Measurements from ENCODE around the gene PIGN.

Gene PIGN

DNA sequence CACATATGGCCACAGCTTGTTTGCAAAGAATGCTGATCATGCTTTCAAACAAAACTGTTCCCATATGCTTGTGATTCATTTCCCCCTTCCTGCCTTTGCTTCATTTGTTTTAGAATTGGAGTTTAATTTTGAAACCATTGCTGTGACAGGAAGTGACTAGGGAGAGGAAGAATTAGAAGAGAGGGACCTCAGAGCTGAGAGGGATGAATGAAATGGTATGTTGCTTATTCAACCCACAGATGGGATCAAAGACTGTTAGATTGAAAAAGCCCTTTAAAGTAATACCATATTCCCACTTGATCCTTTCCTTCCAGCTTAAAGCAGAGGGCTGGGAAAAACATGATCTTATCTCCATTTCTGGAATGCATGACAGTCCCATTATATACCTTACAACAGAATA is 187.9 kb downstream of the PIGN start:
- DNase-seq (ENCODE audit: low spot score) = peak; percentile 3

DNA sequence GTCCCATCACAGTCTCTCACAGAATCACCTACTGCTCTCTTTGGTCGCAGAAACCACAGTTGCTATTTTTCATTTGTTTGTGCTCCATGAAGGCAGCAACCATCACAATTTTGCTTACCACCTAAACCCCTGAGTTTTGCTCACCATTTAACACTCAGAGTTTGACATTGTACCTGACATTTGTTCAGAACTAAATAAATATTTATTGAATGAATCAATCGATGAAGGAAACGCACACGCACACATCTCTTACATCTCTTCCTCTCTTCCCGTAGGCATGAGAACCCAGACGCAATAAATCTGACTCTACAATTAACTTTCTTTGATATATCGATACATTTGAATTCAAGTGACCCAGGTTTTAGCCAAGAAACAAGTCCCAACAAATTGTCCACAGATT is 188.5 kb downstream of the PIGN start:
- DNase-seq (ENCODE audit: low spot score) = no peak

DNA sequence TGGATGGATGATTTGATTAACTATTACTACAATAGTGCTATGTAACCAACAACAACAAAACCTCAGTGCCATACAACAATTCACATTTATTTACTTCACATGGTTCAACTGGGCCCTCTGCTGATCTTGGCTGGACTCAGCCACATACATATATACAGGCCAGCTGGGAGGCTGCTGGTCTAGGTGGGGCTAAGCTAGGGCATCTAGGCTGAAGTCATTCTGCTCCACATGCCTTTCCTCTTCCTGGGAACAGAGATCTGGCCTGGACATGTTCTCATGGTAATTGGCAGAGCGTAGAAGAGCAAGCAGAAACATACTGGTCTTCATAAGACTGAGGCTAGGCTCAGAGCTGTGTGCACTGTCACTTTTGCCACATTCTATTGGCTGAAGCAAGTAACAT is 191.2 kb downstream of the PIGN start:
- DNase-seq (ENCODE audit: low spot score) = no peak

DNA sequence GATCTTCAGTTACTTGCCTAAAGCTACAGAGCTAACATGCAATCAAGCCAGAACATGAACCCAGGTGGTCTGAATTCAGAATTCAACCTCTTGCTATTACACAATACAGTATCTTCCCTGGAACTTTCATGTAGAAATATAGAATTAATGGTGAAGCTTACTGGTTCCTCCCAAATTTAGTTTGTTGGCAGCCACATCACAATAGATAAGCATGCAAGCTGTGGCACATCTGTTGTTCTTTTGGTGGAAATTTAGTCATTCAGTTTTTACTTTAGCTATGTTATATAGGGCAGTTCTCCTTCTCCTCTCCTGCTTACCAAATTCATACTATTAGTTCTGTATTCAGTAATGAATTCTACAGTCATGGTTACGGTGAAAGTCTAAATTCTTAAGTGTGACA is 193.0 kb downstream of the PIGN start:
- no peak for DNase-seq (ENCODE audit: low spot score)

DNA sequence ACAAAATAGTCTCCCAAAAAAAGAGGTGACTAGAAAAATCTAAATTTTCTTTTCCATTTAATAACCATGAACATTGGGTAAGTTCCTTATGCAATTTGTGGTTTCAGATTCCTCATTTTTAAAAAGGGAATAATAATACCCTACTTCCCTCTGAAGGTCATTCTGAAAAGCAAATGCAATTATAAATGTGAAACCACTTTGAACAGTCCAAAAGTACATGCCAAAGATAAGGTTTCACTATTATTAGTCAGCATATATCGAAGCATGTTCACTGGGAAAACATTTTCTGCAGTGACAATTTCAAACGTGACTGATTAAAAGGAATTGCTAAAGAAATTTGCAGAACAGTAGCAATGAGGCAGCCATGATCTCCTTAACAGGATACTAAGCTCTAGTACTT is 193.9 kb downstream of the PIGN start:
- no peak for DNase-seq (ENCODE audit: low spot score)

DNA sequence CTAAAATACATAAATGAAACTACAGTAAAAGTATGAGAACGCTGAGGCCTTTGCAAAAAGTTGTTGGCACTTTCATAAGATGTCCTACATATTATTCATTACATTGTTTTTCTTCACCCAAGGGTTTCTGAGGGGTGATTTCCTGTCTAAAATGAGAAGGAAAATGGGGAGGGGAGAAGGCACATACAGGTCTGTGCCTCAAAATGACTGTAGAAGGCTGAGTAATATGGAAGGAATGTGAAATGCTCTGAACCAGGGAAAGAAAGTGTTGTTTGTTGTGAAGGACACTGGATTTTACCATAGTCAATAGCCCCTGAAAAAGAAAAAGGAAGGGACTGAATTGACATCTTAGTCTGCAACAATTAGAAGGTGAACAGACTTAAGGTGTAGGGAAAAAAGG is 194.6 kb downstream of the PIGN start:
- DNase-seq (ENCODE audit: low spot score) = peak; percentile 14

DNA sequence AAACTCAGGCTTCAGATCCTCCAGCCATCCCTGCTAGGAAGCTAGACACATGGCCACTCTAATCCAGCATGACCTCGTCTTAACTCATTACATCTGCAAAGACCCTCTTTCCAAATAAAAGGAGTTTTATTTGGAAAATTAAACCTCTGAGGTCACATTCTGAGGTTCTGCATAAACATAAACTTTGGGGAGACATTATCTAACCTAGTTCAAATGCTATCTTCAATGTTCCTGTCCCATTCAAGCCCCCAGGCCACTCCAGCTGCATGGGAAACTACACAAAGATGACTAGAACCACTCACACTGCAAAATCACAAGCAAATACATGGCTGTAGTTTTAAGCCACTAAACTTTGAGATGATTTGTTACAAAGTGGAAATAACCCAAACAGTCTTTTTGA is 195.0 kb downstream of the PIGN start:
- DNase-seq (ENCODE audit: low spot score) = no peak

DNA sequence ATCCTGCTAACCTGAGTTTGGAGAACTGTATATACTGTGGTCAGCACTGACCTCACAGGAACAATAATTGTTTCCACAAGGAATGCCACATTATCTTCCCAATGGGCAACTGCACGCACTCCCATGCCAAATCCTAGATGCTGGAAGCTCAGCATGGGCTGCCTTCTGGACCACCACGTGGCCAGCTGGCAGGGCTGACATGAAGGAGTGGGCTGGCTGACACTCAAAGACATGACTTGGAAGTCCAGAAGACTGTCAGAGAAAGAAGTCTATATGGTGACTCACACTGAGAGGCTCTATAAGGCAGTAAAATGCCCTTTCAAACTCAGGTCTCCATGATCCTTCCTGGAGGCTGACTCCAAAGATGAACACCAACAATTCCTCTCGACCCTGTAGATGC is 195.7 kb downstream of the PIGN start:
- DNase-seq (ENCODE audit: low spot score) = no peak
